NT2/D1 (cell line): ENCODE results near the gene CEP78.

ENCODE experiments used
- YY1 ChIP-seq: IDR thresholded peaks from 2 replicates; pipeline ENCODE4 v1.6.1; 2011; ENCODE audit not compliant: insufficient read length, insufficient read depth
- ZNF274 ChIP-seq: IDR thresholded peaks from 2 replicates; pipeline ENCODE4 v1.6.1; 2011; ENCODE audit warnings: mild to moderate bottlenecking, low read depth, low read length

GRCh38 chr9:78248635-78249034, 12.8 kb downstream of the CEP78 start:
- TF ChIP-seq YY1 = no peak
- no peak for TF ChIP-seq ZNF274
